ENCODE data around the gene CACNG1. TPM values are rescaled to one million over a fixed set of nuclear protein-coding genes. Genes with fewer than 3 reads are reported as not detected.

Gene CACNG1
- total RNA-seq, 1 experiment from 2014 or later = not detected

- Histone ChIP-seq H3K9me2 (ENCODE audit: insufficient read depth) (no peaks in the 10 kb centered on the region), H3K79me2 (ENCODE audit: low read depth) (no peaks in the 10 kb centered on the region), H3K27me3 (ENCODE audit: insufficient read depth, low read depth) (no peaks in the 10 kb centered on the region), H3K4me3 (no peak overlapping the region), H3K4me1 (replicated peaks; ENCODE audit: insufficient read depth) (no peaks in the 10 kb centered on the region), H3F3A (ENCODE audit: insufficient read depth, low read depth) (no peaks in the 10 kb centered on the region), H3K36me3 (ENCODE audit: low read depth) (no peaks in the 10 kb centered on the region), H2AFZ (no peak overlapping the region), H3K4me2 (no peak overlapping the region), H4K20me1 (ENCODE audit: insufficient read depth) (no peaks in the 10 kb centered on the region), H3K9me3 (ENCODE audit: insufficient read depth, low read depth) (peaks cover 14% of the 10 kb centered on the region), H3K27ac (no peak overlapping the region)
- no TSS peak for BruUV-seq (replicated peaks)
- TF ChIP-seq CTCF (conservative IDR thresholded peaks at IDR 0.05) = no peak
- TF ChIP-seq EZH2 (IDR thresholded peaks at IDR 0.05; ENCODE audit: low read depth) = no peak
- intact Hi-C loops (cut with micrococcal nuclease; ENCODE audit: unreplicated experiment) = no loop called here
- ChIA-PET CTCF (no interaction called here), POLR2A (ENCODE audit: unreplicated experiment) (no interaction called here)
- DNase-seq = no peak
These were observed 7.5 kb downstream of the CACNG1 start for GRCh38 chr17:67051837-67052236.

- Histone ChIP-seq H2AFZ (no peak overlapping the region), H3K27ac (no peak overlapping the region), H3K27me3 (ENCODE audit: insufficient read depth, low read depth) (no peaks in the 10 kb centered on the region), H3K79me2 (ENCODE audit: low read depth) (no peaks in the 10 kb centered on the region), H3K4me1 (replicated peaks; ENCODE audit: insufficient read depth) (no peaks in the 10 kb centered on the region), H3F3A (ENCODE audit: insufficient read depth, low read depth) (no peaks in the 10 kb centered on the region), H4K20me1 (ENCODE audit: insufficient read depth) (no peaks in the 10 kb centered on the region), H3K4me3 (no peak overlapping the region), H3K9me3 (ENCODE audit: insufficient read depth, low read depth) (peaks cover 8% of the 10 kb centered on the region), H3K4me2 (no peak overlapping the region), H3K9me2 (ENCODE audit: insufficient read depth) (no peaks in the 10 kb centered on the region), H3K36me3 (ENCODE audit: low read depth) (no peaks in the 10 kb centered on the region)
- DNase-seq = no peak
- TF ChIP-seq EZH2 (IDR thresholded peaks at IDR 0.05; ENCODE audit: low read depth) = no peak
- TF ChIP-seq CTCF (conservative IDR thresholded peaks at IDR 0.05) = no peak
- POLR2A ChIA-PET (ENCODE audit: unreplicated experiment) = no interaction called here
- CTCF ChIA-PET = no interaction called here
- no TSS peak for BruUV-seq (replicated peaks)
- intact Hi-C loops (cut with micrococcal nuclease; ENCODE audit: unreplicated experiment) = no loop called here
These were observed 8.5 kb downstream of the CACNG1 start for GRCh38 chr17:67052720-67053437.

GRCh38 chr17:67053438-67054000 is 9.2 kb downstream of the CACNG1 start:
- intact Hi-C loops (cut with micrococcal nuclease; ENCODE audit: unreplicated experiment) = no loop called here
- POLR2A ChIA-PET (ENCODE audit: unreplicated experiment) = no interaction called here
- no peak for DNase-seq
- Histone ChIP-seq H2AFZ (no peak overlapping the region), H3K4me3 (no peak overlapping the region), H4K20me1 (ENCODE audit: insufficient read depth) (no peaks in the 10 kb centered on the region), H3F3A (ENCODE audit: insufficient read depth, low read depth) (no peaks in the 10 kb centered on the region), H3K4me1 (replicated peaks; ENCODE audit: insufficient read depth) (no peaks in the 10 kb centered on the region), H3K36me3 (ENCODE audit: low read depth) (no peaks in the 10 kb centered on the region), H3K79me2 (ENCODE audit: low read depth) (no peaks in the 10 kb centered on the region), H3K4me2 (no peak overlapping the region), H3K27ac (no peak overlapping the region), H3K27me3 (ENCODE audit: insufficient read depth, low read depth) (no peaks in the 10 kb centered on the region), H3K9me2 (ENCODE audit: insufficient read depth) (no peaks in the 10 kb centered on the region), H3K9me3 (ENCODE audit: insufficient read depth, low read depth) (peaks cover 8% of the 10 kb centered on the region)
- CTCF ChIA-PET = no interaction called here
- TF ChIP-seq EZH2 (IDR thresholded peaks at IDR 0.05; ENCODE audit: low read depth) (no peak), CTCF (conservative IDR thresholded peaks at IDR 0.05) (no peak)
- BruUV-seq (replicated peaks) = no TSS peak
